Lung microvascular endothelial cell (primary cell): ENCODE data around the gene CA5B. TPM values are rescaled to one million over a fixed set of nuclear protein-coding genes. Genes with fewer than 3 reads are reported as not detected.
A peak's percentile ranks its signal among the peaks of the same experiment; 100 is the strongest.
"Not testable (repeated sequence)": the region's sequence is repeated elsewhere in the genome, so short reads cannot be mapped to it uniquely, and the experiment has no call there.

Experiments used
- DNase-seq, 2 donors: peaks; one replicate each; pipeline versions ENCODE4 v3.0.0 to v3.0.0-alpha.2; 2010; ENCODE audit warnings: low read depth in 2 of 2
- total RNA-seq: library from RNA; depleted of rRNA; stranded (reverse); fragments of >200 nt; gene quantifications from 2 replicates; pipeline ENCODE4 v1.2.1, GENCODE V29; 2014

The CA5B gene
- total RNA-seq, 1 donor from 2014 or later: 1.8 TPM

- no peak for DNase-seq
Measured at GRCh38 chrX:15748841-15749240, 10.8 kb downstream of the CA5B start.

DNA sequence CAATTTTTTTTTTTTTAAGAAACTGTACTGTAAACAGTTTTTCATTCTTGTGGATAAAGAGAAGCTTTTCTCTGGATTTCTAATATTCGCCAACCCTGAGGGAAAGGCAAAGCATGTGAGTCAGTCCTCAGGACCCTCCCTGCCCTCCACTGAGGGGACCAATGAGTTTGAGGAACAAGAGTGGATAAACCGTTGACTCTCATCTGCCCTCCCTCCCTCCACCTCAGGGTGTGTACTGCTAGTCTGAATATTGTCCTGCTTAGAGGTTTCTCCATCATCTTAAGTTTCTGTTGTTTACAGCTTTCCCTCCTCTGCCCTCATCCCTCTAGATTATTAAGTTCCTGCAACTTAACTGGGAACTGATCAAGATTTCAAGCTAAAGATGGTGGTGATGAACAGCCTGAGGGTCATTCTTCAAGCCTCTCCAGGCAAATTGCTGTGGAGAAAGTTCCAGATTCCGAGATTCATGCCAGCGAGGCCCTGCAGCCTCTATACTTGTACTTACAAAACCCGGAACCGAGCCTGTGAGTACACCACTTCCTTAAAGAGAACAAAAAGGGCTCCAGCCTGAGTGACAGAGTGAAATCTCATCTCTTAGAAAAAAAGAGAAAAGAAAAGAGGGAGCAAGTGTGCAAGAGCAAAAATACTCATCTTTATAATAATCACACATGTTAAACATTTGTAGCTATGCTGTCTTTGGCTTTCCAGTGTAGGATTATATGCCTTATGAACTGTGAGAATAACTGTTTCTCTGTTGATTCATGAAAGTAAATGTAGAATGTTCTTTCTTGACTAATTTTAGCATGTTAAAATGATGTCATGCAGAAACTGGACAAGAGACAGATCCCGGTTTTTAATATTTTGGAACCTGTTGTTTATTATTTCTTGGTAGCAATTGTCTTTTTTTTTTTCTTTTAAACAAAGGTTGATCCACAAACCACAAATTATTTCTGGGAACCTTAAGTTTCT is 11.9 kb downstream of the CA5B start:
- DNase-seq: peak in 1 of 2 donors; percentile 64

DNA sequence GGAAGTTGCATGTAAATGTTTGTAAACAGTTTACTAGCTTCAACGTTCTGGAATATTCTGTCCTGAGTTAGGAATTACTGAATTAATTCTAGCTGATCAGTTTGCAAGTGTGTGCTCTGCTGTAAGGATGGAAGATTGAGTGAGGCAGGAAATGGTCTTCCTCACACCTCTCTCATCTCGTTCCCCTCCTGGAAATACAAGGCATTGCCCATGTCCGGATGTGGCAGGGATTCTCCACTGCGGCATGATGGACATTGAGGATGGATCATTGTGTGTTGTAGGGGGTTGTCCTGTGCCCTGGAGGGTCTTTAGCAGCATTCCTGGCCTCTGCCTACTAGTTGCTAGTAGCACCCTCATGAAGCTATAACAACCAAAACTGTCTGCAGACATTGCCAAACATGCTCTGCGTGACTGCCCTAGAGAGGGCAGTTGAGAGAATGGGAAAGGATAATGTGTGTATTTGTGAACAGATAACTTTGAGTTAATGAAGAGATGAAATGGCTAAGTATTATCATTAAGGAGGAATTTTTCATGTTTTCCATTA is 12.6 kb downstream of the CA5B start:
- peak; percentile 9 to 12 for DNase-seq

DNA sequence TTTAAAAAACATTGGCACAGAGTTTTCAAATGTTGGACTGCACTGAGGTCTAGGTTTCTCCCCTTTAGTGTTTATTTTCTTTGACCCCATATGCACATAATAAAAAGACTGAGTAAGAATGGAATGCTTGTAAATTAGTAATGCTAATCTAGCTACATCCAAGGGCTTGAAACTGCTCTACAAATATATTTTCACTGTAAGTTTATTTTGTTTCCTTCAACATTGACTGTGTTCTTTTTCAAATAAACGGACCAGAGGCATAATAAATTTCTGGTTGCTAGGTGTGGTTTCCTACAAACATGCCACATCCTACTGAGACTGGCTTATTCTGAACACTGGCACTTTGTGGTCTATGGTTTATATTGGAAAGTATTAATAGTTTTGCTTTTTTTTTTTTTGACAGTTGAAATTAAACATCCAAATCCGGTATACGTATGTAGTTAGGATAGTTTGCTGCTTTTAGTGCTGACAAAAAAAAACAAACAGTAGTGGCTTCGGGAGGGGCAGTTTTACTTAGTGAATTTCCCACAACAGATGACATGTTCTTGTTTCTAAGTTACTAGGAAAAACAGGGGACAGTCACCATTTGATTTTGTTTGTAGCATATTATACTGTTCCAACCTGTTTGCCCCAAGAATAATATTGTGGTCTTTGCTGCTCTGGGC is 13.2 kb downstream of the CA5B start:
- peak; percentile 76 for DNase-seq

DNA sequence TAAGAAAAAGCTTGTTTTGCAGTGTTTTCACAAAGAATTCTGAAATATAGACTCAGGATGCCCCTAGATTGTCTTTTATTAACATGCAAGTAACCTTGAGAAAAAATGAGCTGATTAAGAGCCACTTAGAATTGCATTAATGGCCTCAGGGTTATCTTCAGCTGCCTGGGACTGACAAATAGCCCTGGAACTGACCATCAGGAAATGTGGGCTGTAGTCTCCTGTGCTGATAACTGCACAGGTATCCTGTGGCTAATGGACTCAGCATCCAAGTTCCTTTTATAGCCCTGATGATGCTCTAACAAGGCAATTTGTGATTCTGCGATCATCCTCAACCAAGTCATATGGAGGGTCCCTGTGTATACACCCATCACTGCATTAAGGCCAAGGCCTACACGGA is 17.0 kb downstream of the CA5B start:
- no peak for DNase-seq

DNA sequence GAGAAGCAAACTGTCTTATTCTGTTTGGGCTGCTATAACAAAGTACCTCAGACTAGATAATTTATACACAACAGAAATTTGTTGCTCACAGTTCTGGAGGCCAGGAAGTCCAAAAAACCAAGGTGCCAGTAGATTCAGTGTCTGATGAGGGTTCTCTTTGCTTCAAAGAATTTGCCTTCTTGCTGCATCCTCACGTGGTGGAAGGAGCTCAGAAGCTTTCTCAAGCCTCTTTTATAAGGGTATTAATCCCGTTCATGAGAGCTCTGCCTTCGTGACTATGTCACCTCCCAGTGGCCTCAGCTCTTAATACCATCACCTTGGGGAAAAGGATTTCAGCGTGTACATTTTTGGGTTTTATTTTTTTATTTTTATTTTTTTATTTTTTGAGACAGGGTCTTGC is 20.1 kb downstream of the CA5B start:
- no peak for DNase-seq

DNA sequence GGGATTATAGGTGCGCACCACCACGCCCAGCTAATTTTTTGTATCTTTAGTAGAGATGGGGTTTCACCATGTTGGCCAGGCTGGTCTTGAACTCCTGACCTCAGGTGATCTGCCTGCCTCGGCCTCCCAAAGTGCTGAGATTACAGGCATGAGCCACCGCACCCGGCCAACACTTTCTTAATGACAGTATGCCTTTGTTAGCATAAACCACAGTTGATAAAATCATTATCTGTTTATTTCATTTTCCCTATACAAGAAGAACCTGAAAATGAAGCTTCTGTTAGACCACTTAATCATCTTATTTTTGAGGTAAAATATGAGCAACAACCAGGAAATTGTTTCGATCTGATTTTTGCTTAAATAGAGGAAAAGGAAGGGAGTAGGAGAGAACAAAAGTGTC is 21.8 kb downstream of the CA5B start:
- DNase-seq: not testable (repeated sequence)

GRCh38 chrX:15761564-15762191 is 23.6 kb downstream of the CA5B start:
- DNase-seq: peak; percentile 41 to 60

- no peak for DNase-seq
Measured at GRCh38 chrX:15769300-15769954, 31.4 kb downstream of the CA5B start.

- DNase-seq: no peak
Measured at GRCh38 chrX:15781961-15782699, 44.1 kb downstream of the CA5B start.

- DNase-seq: peak; percentile 2 to 92
Measured at GRCh38 chrX:15785176-15785750, 47.2 kb downstream of the CA5B start.

- DNase-seq: no peak
Measured at GRCh38 chrX:15786915-15787314, 48.8 kb downstream of the CA5B start.

GRCh38 chrX:15789979-15790768 is 52.1 kb downstream of the CA5B start, which contains the start of gene ZRSR2:
ZRSR2 (plus strand) TSS chrX:15790484; CDS start chrX:15790496, 12 bp downstream.
- peak; percentile 72 to 79 for DNase-seq

GRCh38 chrX:15790769-15791290 is 52.8 kb downstream of the CA5B start:
- DNase-seq: peak; percentile 3 to 25

GRCh38 chrX:15797707-15798106 is 59.6 kb downstream of the CA5B start:
- DNase-seq: no peak

- no peak for DNase-seq
Measured at GRCh38 chrX:15804563-15804962, 66.5 kb downstream of the CA5B start.

DNA sequence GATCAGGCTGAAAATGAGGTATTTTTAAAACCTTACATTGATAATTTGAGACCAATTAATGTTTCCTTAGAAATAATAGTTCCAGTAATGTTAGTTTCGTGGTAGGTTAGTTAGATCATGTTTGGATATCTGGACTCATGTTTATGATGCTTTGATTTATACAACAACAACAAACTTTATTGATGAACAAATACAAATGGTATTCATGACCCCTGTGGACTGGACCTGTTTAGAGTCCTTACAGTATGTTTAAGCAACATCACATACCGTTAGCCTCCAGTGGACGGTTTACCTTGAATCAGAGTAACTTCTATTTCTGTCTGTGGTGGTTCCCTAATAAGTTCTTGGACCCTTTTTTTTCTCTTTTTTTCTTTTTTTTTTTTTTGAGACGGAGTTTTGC is 70.2 kb downstream of the CA5B start:
- no peak for DNase-seq

DNA sequence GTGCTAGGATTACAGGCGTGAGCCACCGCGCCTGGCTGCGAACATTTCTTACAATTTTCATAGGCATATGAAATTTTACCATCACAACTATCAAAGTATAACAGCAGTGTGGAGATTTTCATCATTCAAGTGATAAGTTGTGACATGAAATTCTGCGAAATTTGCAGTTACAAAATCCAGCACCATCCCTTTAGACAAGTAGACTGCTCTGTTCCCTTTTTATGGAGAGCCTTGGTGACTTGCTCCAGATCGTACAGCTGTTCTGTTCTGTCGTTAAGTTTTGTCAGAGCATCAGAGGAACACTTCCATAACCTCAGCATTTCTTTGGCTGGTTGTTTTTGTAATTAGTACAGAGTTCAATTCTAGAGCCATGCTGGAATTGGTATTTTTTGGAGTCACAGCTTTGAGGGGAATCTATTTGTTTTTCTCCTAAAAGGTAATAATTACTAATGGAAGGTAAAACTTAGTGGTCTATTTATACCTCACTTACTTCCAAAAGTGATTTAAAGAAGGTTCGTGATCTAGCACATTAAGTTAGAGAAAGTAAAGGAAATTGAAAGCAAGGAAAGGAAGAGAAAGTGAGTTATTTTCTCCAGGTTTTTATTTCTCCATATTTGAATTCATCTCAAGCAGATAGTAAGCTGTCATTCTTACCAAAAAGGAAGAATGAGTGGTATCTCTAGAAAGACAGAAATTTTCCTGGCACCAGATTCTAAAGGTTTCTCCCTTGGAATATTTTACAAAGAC is 74.3 kb downstream of the CA5B start:
- no peak for DNase-seq
